Epidermal melanocyte (primary cell): Measurements from ENCODE around the gene CPSF3.

Experiments
- DNase-seq: peaks from one replicate; pipeline ENCODE4 v3.0.0; 2011; ENCODE audit warnings: low spot score; ENCODE audit not compliant: insufficient read length

Gene CPSF3

GRCh38 chr2:9423100-9423921 is at the start of gene CPSF3, which contains the start of gene ITGB1BP1:
Gene CPSF3, plus strand, starts transcription at chr2:9423654. Its CDS starts 120 bp downstream, at chr2:9423774.
Gene ITGB1BP1, minus strand, starts transcription at chr2:9423528. Its CDS starts 4,831 bp downstream, at chr2:9418697.
- peak; percentile 98 for DNase-seq

- no peak for DNase-seq
Measured at GRCh38 chr2:9374071-9374730, 49.3 kb upstream of the CPSF3 start.

GRCh38 chr2:9375857-9376428 is 47.5 kb upstream of the CPSF3 start:
- no peak for DNase-seq

- DNase-seq = no peak
Measured at GRCh38 chr2:9377461-9378097, 45.9 kb upstream of the CPSF3 start.

GRCh38 chr2:9378433-9379390 is 44.7 kb upstream of the CPSF3 start:
- DNase-seq = peak; percentile 53

- DNase-seq = no peak
Measured at GRCh38 chr2:9379391-9379755, 44.1 kb upstream of the CPSF3 start.

GRCh38 chr2:9380702-9381628 is 42.5 kb upstream of the CPSF3 start:
- no peak for DNase-seq

- no peak for DNase-seq
Measured at GRCh38 chr2:9382604-9383235, 40.7 kb upstream of the CPSF3 start.

- DNase-seq = no peak
Measured at GRCh38 chr2:9384521-9384920, 38.9 kb upstream of the CPSF3 start.

GRCh38 chr2:9385841-9386240 is 37.6 kb upstream of the CPSF3 start:
- no peak for DNase-seq

- no peak for DNase-seq
Measured at GRCh38 chr2:9388199-9388681, 35.2 kb upstream of the CPSF3 start.

- no peak for DNase-seq
Measured at GRCh38 chr2:9388950-9389911, 34.2 kb upstream of the CPSF3 start.

- DNase-seq = no peak
Measured at GRCh38 chr2:9390151-9390850, 33.2 kb upstream of the CPSF3 start.

GRCh38 chr2:9390991-9391390 is 32.5 kb upstream of the CPSF3 start:
- peak; percentile 67 for DNase-seq

GRCh38 chr2:9391961-9392720 is 31.3 kb upstream of the CPSF3 start:
- no peak for DNase-seq
